Measurements from ENCODE around the gene RNF167. TPM values are rescaled to one million over a fixed set of nuclear protein-coding genes. Genes with fewer than 3 reads are reported as not detected.

The RNF167 gene
- total and polyA plus RNA-seq, 2 of the 13 experiments (the other 11 are each of a cell fraction or from before 2014, with no cell fraction given), result 44.1 to 45.4 TPM

DNA sequence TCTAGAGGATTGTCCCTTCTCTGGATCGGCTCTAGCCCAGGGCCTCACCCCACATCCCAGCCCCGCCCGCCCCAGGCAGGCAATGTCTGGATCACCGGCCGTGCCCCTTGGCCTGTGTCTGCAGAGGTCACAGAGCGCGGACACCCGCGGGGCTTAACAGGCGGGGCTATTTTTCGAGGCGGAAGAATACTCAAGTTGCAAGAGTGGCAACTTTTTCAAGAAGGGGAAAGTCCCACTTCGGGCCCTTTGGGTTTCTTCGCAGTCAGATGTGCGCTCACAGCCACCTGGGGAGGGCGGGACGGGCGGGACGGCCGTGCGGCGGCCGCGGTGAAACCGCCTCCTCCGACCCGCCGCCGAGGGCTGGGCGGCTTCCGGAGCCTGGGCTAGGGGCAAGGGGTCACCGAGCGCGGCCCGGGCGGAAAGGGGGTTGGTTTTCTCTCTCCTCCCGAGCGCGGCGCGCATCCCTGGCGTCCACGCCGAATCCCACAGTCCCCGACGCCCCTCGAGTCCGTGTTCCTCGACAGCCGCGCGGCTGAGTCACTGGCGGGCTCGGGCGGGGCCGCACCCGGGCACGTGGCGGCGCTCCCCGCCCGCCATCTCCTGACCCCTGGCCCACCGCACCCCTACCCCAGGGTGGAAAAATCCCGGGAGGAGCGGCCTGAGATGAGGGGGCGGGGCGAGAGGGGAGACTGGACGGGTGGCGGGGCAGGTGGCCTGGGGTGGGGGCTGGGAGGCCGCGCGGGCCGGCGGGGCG lies 9.4 kb downstream of the RNF167 start (continued):
- TF ChIP-seq, protein P1, sequence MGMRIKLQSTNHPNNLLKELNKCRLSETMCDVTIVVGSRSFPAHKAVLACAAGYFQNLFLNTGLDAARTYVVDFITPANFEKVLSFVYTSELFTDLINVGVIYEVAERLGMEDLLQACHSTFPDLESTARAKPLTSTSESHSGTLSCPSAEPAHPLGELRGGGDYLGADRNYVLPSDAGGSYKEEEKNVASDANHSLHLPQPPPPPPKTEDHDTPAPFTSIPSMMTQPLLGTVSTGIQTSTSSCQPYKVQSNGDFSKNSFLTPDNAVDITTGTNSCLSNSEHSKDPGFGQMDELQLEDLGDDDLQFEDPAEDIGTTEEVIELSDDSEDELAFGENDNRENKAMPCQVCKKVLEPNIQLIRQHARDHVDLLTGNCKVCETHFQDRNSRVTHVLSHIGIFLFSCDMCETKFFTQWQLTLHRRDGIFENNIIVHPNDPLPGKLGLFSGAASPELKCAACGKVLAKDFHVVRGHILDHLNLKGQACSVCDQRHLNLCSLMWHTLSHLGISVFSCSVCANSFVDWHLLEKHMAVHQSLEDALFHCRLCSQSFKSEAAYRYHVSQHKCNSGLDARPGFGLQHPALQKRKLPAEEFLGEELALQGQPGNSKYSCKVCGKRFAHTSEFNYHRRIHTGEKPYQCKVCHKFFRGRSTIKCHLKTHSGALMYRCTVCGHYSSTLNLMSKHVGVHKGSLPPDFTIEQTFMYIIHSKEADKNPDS (CRISPR knock-in tag; IDR thresholded peaks at IDR 0.05), result no peak
- TF ChIP-seq, protein P2, sequence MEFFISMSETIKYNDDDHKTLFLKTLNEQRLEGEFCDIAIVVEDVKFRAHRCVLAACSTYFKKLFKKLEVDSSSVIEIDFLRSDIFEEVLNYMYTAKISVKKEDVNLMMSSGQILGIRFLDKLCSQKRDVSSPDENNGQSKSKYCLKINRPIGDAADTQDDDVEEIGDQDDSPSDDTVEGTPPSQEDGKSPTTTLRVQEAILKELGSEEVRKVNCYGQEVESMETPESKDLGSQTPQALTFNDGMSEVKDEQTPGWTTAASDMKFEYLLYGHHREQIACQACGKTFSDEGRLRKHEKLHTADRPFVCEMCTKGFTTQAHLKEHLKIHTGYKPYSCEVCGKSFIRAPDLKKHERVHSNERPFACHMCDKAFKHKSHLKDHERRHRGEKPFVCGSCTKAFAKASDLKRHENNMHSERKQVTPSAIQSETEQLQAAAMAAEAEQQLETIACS (CRISPR knock-in tag; IDR thresholded peaks at IDR 0.05), result peak; percentile 61; the same call in 1 of the 2 replicates
- no peak for TF ChIP-seq ZNF572 (CRISPR knock-in tag; IDR thresholded peaks at IDR 0.05)
- TF ChIP-seq, protein P3, sequence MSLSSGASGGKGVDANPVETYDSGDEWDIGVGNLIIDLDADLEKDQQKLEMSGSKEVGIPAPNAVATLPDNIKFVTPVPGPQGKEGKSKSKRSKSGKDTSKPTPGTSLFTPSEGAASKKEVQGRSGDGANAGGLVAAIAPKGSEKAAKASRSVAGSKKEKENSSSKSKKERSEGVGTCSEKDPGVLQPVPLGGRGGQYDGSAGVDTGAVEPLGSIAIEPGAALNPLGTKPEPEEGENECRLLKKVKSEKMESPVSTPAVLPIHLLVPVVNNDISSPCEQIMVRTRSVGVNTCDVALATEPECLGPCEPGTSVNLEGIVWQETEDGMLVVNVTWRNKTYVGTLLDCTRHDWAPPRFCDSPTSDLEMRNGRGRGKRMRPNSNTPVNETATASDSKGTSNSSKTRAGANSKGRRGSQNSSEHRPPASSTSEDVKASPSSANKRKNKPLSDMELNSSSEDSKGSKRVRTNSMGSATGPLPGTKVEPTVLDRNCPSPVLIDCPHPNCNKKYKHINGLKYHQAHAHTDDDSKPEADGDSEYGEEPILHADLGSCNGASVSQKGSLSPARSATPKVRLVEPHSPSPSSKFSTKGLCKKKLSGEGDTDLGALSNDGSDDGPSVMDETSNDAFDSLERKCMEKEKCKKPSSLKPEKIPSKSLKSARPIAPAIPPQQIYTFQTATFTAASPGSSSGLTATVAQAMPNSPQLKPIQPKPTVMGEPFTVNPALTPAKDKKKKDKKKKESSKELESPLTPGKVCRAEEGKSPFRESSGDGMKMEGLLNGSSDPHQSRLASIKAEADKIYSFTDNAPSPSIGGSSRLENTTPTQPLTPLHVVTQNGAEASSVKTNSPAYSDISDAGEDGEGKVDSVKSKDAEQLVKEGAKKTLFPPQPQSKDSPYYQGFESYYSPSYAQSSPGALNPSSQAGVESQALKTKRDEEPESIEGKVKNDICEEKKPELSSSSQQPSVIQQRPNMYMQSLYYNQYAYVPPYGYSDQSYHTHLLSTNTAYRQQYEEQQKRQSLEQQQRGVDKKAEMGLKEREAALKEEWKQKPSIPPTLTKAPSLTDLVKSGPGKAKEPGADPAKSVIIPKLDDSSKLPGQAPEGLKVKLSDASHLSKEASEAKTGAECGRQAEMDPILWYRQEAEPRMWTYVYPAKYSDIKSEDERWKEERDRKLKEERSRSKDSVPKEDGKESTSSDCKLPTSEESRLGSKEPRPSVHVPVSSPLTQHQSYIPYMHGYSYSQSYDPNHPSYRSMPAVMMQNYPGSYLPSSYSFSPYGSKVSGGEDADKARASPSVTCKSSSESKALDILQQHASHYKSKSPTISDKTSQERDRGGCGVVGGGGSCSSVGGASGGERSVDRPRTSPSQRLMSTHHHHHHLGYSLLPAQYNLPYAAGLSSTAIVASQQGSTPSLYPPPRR (CRISPR knock-in tag; IDR thresholded peaks at IDR 0.05; ENCODE audit: borderline replicate concordance), result peak; percentile 57; the same call in 1 of the 2 replicates
- TF ChIP-seq, protein P4, sequence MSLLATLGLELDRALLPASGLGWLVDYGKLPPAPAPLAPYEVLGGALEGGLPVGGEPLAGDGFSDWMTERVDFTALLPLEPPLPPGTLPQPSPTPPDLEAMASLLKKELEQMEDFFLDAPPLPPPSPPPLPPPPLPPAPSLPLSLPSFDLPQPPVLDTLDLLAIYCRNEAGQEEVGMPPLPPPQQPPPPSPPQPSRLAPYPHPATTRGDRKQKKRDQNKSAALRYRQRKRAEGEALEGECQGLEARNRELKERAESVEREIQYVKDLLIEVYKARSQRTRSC (CRISPR knock-in tag; IDR thresholded peaks at IDR 0.05; ENCODE audit: low read depth), result no peak
- TF ChIP-seq POLR2AphosphoS5 (IDR thresholded peaks at IDR 0.05; ENCODE audit: low read depth, low read length), result peak; percentile 27; the same call in 1 of the 2 replicates
- TF ChIP-seq, protein P5, sequence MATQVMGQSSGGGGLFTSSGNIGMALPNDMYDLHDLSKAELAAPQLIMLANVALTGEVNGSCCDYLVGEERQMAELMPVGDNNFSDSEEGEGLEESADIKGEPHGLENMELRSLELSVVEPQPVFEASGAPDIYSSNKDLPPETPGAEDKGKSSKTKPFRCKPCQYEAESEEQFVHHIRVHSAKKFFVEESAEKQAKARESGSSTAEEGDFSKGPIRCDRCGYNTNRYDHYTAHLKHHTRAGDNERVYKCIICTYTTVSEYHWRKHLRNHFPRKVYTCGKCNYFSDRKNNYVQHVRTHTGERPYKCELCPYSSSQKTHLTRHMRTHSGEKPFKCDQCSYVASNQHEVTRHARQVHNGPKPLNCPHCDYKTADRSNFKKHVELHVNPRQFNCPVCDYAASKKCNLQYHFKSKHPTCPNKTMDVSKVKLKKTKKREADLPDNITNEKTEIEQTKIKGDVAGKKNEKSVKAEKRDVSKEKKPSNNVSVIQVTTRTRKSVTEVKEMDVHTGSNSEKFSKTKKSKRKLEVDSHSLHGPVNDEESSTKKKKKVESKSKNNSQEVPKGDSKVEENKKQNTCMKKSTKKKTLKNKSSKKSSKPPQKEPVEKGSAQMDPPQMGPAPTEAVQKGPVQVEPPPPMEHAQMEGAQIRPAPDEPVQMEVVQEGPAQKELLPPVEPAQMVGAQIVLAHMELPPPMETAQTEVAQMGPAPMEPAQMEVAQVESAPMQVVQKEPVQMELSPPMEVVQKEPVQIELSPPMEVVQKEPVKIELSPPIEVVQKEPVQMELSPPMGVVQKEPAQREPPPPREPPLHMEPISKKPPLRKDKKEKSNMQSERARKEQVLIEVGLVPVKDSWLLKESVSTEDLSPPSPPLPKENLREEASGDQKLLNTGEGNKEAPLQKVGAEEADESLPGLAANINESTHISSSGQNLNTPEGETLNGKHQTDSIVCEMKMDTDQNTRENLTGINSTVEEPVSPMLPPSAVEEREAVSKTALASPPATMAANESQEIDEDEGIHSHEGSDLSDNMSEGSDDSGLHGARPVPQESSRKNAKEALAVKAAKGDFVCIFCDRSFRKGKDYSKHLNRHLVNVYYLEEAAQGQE (IDR thresholded peaks at IDR 0.05; ENCODE audit: borderline replicate concordance in 1 of 2, low read depth in 1 of 2, low read length in 2 of 2), result peak in 1 of 2 experiments; percentile 59; a peak in 1 of 4 replicates
- no peak for TF ChIP-seq SP1 (IDR thresholded peaks at IDR 0.05)
- no peak for TF ChIP-seq SP1 (CRISPR knock-in tag; IDR thresholded peaks at IDR 0.05)
- TF ChIP-seq ZSCAN29 (CRISPR knock-in tag; conservative IDR thresholded peaks at IDR 0.05), result no peak
- TF ChIP-seq, protein P6, sequence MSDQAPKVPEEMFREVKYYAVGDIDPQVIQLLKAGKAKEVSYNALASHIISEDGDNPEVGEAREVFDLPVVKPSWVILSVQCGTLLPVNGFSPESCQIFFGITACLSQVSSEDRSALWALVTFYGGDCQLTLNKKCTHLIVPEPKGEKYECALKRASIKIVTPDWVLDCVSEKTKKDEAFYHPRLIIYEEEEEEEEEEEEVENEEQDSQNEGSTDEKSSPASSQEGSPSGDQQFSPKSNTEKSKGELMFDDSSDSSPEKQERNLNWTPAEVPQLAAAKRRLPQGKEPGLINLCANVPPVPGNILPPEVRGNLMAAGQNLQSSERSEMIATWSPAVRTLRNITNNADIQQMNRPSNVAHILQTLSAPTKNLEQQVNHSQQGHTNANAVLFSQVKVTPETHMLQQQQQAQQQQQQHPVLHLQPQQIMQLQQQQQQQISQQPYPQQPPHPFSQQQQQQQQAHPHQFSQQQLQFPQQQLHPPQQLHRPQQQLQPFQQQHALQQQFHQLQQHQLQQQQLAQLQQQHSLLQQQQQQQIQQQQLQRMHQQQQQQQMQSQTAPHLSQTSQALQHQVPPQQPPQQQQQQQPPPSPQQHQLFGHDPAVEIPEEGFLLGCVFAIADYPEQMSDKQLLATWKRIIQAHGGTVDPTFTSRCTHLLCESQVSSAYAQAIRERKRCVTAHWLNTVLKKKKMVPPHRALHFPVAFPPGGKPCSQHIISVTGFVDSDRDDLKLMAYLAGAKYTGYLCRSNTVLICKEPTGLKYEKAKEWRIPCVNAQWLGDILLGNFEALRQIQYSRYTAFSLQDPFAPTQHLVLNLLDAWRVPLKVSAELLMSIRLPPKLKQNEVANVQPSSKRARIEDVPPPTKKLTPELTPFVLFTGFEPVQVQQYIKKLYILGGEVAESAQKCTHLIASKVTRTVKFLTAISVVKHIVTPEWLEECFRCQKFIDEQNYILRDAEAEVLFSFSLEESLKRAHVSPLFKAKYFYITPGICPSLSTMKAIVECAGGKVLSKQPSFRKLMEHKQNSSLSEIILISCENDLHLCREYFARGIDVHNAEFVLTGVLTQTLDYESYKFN (CRISPR knock-in tag; conservative IDR thresholded peaks at IDR 0.05), result peak; percentile 53

Data from HepG2 (cell line).